Suprapubic skin (tissue), 4 donors: ENCODE data around the gene NFKB2.

ENCODE experiments used
- EP300 ChIP-seq: sonication (generic); formaldehyde crosslinking; IDR thresholded peaks from one replicate; pipeline ENCODE4 v1.6.1; 2017; ENCODE audit warnings: antibody characterized with exemption
- POLR2A ChIP-seq, 2 donors: fragments of 450-650 bp; IDR thresholded peaks; one replicate each; pipeline ENCODE4 v1.6.1; 2017; ENCODE audit warnings: antibody characterized with exemption in 2 of 2, mild to moderate bottlenecking in 2 of 2, moderate library complexity in 2 of 2
- POLR2AphosphoS5 ChIP-seq, 3 donors: sonication (generic); formaldehyde crosslinking; IDR thresholded peaks; one replicate each; pipeline ENCODE4 v1.6.1; 2017; ENCODE audit warnings: antibody characterized with exemption in 3 of 3
- TF ChIP-seq, protein P1 (sequence below), 2 donors: fragments of 200-600 bp in 1 of 2; fragments of 450-650 bp in 1 of 2; sonication (generic) in 1 of 2; IDR thresholded peaks; one replicate each; pipeline ENCODE4 v1.5.1; 2016 to 2019; ENCODE audit warnings: antibody characterized with exemption in 2 of 2, mild to moderate bottlenecking in 1 of 2, moderate library complexity in 1 of 2

DNA sequence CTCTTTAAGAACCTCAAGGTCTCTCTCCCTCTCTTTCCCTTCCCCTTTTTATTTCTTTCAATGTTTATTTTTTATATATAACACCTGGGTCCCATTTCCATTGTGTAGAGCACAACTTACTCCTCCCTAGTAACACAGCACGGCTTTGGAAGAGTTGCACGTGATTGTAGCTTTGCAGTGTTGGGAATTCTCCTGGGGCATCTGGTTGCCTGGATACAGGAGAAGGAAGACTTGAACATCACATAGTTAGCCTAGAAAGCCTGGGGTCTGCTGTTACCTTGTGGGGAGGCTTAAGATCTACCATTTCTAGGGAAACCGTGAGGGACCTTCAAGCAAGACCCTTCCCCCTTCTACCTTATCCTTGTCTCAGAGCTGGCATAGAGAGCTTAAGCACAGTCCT, 41.1 kb upstream of the NFKB2 start:
- TF ChIP-seq, protein P1, sequence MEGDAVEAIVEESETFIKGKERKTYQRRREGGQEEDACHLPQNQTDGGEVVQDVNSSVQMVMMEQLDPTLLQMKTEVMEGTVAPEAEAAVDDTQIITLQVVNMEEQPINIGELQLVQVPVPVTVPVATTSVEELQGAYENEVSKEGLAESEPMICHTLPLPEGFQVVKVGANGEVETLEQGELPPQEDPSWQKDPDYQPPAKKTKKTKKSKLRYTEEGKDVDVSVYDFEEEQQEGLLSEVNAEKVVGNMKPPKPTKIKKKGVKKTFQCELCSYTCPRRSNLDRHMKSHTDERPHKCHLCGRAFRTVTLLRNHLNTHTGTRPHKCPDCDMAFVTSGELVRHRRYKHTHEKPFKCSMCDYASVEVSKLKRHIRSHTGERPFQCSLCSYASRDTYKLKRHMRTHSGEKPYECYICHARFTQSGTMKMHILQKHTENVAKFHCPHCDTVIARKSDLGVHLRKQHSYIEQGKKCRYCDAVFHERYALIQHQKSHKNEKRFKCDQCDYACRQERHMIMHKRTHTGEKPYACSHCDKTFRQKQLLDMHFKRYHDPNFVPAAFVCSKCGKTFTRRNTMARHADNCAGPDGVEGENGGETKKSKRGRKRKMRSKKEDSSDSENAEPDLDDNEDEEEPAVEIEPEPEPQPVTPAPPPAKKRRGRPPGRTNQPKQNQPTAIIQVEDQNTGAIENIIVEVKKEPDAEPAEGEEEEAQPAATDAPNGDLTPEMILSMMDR (IDR thresholded peaks at IDR 0.05), result no peak
- TF ChIP-seq POLR2AphosphoS5 (IDR thresholded peaks at IDR 0.05) (no peak), POLR2A (IDR thresholded peaks at IDR 0.05) (no peak), EP300 (no peak)
